ENCODE data around the gene B4GALT3. TPM values are rescaled to one million over a fixed set of nuclear protein-coding genes. Genes with fewer than 3 reads are reported as not detected.
A peak's percentile ranks its signal among the peaks of the same experiment; 100 is the strongest.

The B4GALT3 gene
- total RNA-seq, 3 donors from 2014 or later (not counting 1 experiment from before 2014, with no cell fraction given), result 58.4 to 62.2 (median 59.4) TPM

DNA sequence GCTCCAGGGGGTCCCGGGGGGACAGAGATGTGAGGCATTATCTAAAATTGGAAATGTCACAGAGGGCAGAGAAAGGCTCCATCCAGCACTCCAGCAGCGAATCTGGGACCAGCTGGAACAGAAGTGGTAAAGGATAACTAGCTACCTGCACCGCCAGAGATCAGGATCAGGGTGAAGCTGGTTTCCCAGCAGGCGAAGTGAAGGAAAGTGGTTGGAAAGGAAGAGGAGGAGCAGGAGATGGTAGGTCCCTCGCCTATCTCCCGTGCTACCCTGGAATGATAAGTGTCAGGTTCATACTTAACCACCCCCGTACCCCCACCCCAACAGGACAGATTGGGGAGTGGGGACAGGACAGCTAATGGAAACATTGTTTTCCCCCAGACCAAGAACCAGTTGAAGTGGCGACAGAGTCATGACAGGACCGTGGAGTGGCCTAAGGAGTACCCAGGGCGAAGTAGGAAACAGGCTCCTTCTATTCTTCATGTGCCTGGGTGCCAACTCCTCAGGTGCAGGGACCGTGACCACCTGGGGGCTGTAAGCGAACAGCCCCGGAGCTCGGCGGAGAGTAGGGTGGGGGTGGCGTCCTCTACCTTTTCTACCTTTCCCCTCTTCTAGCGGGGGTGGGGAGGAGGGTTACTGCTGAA lies 717 bp downstream of the B4GALT3 start:
- peaks cover 40% of the 10 kb centered on the region for H3K36me3 ChIP-seq (ENCODE audit: control insufficient read depth, insufficient read depth, low read length)
- intact Hi-C loops (cut with micrococcal nuclease), result loop anchor here (1.0 kb wide), 1 partner anchor 10 kb away; the partner anchor contains the start of gene PPOX
- peaks cover 67 to 75% of the 10 kb centered on the region in 2 donors for H3K4me1 Mint-ChIP-seq
- H3K27ac Mint-ChIP-seq, result peak overlapping the region; percentile 96 to 99
- H3K9me3 ChIP-seq (ENCODE audit: control insufficient read depth, insufficient read depth, low read length), result no peaks in the 10 kb centered on the region
- no peaks in the 10 kb centered on the region for H3K27me3 ChIP-seq (ENCODE audit: control insufficient read depth, insufficient read depth, low read length)
- H3K27ac ChIP-seq (ENCODE audit: low read length), result peak overlapping the region; percentile 89
- DNase-seq (no peak), ATAC-seq (peak in 1 of 3 donors; percentile 25)
- WGBS (ENCODE audit: insufficient coverage), result 54% methylated on average over 7 of the region's 17 CpGs
- peak overlapping the region; percentile 99 for H3K4me3 Mint-ChIP-seq
- no peaks in the 10 kb centered on the region for H3K9me3 Mint-ChIP-seq
- no peaks in the 10 kb centered on the region for H3K27me3 Mint-ChIP-seq (ENCODE audit: low read depth in 2 of 2)
- peaks cover 22% of the 10 kb centered on the region for H3K36me3 Mint-ChIP-seq
- TF ChIP-seq, protein P1, sequence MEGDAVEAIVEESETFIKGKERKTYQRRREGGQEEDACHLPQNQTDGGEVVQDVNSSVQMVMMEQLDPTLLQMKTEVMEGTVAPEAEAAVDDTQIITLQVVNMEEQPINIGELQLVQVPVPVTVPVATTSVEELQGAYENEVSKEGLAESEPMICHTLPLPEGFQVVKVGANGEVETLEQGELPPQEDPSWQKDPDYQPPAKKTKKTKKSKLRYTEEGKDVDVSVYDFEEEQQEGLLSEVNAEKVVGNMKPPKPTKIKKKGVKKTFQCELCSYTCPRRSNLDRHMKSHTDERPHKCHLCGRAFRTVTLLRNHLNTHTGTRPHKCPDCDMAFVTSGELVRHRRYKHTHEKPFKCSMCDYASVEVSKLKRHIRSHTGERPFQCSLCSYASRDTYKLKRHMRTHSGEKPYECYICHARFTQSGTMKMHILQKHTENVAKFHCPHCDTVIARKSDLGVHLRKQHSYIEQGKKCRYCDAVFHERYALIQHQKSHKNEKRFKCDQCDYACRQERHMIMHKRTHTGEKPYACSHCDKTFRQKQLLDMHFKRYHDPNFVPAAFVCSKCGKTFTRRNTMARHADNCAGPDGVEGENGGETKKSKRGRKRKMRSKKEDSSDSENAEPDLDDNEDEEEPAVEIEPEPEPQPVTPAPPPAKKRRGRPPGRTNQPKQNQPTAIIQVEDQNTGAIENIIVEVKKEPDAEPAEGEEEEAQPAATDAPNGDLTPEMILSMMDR (IDR thresholded peaks at IDR 0.05), result no peak
- peaks cover 28% of the 10 kb centered on the region for H3K4me1 ChIP-seq (ENCODE audit: control insufficient read depth, insufficient read depth, low read length)
- peak overlapping the region; percentile 96 for H3K4me3 ChIP-seq (ENCODE audit: low read length)

DNA sequence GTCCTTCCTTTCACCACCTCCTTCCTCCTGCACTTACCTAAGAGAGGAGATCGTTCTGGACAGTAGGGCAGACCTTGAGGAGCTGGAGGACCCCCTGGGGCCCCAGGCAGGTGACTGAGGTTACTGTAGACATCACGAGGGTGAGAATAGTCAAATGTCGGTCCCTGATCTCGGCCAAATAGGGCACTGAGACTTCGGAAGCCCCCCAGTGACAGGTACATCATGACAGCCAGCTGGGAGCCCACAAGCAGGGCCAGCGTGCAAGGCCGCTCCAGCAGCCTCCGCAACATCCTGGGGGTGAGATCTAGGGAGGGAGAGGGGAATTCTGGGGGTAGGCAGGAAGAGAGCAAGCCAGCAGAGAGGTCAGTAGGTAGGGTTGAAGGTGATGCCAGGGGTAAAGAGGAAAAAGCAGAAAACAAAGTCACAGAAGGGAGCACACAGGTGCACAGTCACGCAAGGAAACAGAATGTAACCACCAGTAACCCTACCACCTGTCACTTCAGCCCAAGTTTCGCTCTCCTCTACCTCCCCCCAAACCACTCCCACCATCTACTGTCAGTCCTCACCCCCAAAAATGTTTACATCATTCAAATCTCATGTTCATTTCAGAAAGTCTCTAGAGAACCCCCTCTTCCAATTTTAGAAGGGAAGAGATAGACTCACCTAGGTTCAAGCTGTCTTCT lies 1.4 kb downstream of the B4GALT3 start:
- Histone ChIP-seq H3K36me3 (ENCODE audit: control insufficient read depth, insufficient read depth, low read length) (peaks cover 46% of the 10 kb centered on the region), H3K4me1 (ENCODE audit: control insufficient read depth, insufficient read depth, low read length) (peaks cover 22% of the 10 kb centered on the region), H3K27ac (ENCODE audit: low read length) (no peak overlapping the region), H3K4me3 (ENCODE audit: low read length) (no peak overlapping the region), H3K9me3 (ENCODE audit: control insufficient read depth, insufficient read depth, low read length) (no peaks in the 10 kb centered on the region), H3K27me3 (ENCODE audit: control insufficient read depth, insufficient read depth, low read length) (no peaks in the 10 kb centered on the region)
- WGBS (ENCODE audit: insufficient coverage), result 92% methylated on average over 10 of the region's 10 CpGs
- Mint-ChIP-seq H3K27ac (peak overlapping the region; percentile 96 to 99), H3K27me3 (ENCODE audit: low read depth in 2 of 2) (no peaks in the 10 kb centered on the region), H3K4me1 (peaks cover 62 to 75% of the 10 kb centered on the region in 2 donors), H3K9me3 (no peaks in the 10 kb centered on the region), H3K36me3 (peaks cover 26% of the 10 kb centered on the region), H3K4me3 (peak overlapping the region; percentile 99)
- intact Hi-C loops (cut with micrococcal nuclease), result no loop called here
- ATAC-seq (no peak), DNase-seq (no peak)
- TF ChIP-seq, protein P1 (IDR thresholded peaks at IDR 0.05), result no peak

- intact Hi-C loops (cut with micrococcal nuclease), result no loop called here
- DNase-seq, result no peak
- Histone ChIP-seq H3K4me1 (ENCODE audit: control insufficient read depth, insufficient read depth, low read length) (peaks cover 21% of the 10 kb centered on the region), H3K27me3 (ENCODE audit: control insufficient read depth, insufficient read depth, low read length) (no peaks in the 10 kb centered on the region), H3K4me3 (ENCODE audit: low read length) (no peak overlapping the region), H3K9me3 (ENCODE audit: control insufficient read depth, insufficient read depth, low read length) (no peaks in the 10 kb centered on the region), H3K36me3 (ENCODE audit: control insufficient read depth, insufficient read depth, low read length) (peaks cover 54% of the 10 kb centered on the region), H3K27ac (ENCODE audit: low read length) (no peak overlapping the region)
- Mint-ChIP-seq H3K4me3 (peak overlapping the region; percentile 55), H3K4me1 (peaks cover 53 to 67% of the 10 kb centered on the region in 2 donors), H3K36me3 (peaks cover 29% of the 10 kb centered on the region), H3K9me3 (no peaks in the 10 kb centered on the region), H3K27me3 (ENCODE audit: low read depth in 2 of 2) (no peaks in the 10 kb centered on the region), H3K27ac (peak overlapping the region; percentile 96 to 99)
- no peak for ATAC-seq
- 97% methylated on average over 11 of the region's 11 CpGs for WGBS (ENCODE audit: insufficient coverage)
- TF ChIP-seq, protein P1 (IDR thresholded peaks at IDR 0.05), result no peak
Observed at GRCh38 chr1:161174911-161175310, 2.4 kb downstream of the B4GALT3 start.
